HepG2 (cell line): ENCODE results near the gene TTC4. TPM values are rescaled to one million over a fixed set of nuclear protein-coding genes. Genes with fewer than 3 reads are reported as not detected.
A peak's percentile ranks its signal among the peaks of the same experiment; 100 is the strongest.

Source experiments
- AFF4 ChIP-seq: sonication (generic); formaldehyde crosslinking; IDR thresholded peaks from 2 replicates; pipeline ENCODE4 v1.4.0; 2020; ENCODE audit warnings: missing genetic modification reagents
- ASH2L ChIP-seq: fragments of 300-600, 200-600 bp; sonication (generic); IDR thresholded peaks from 2 replicates; pipeline ENCODE4 v1.7.0; 2017; ENCODE audit warnings: low read depth, mild to moderate bottlenecking, moderate library complexity, mixed read lengths, low read length; ENCODE audit not compliant: insufficient read length
- DRAP1 ChIP-seq: IDR thresholded peaks from 2 replicates; pipeline ENCODE4 v1.6.1; 2016; ENCODE audit warnings: missing genetic modification reagents, missing compliant biosample characterization
- GATA4 ChIP-seq: sonication (generic); IDR thresholded peaks from 2 replicates; pipeline ENCODE4 v1.6.1; 2016; ENCODE audit warnings: antibody characterized with exemption, low read depth, borderline replicate concordance
- MEIS1 ChIP-seq: sonication (generic); formaldehyde crosslinking; IDR thresholded peaks from 2 replicates; pipeline ENCODE4 v1.9.0; 2021; ENCODE audit warnings: mild to moderate bottlenecking, missing genetic modification reagents, moderate library complexity, borderline replicate concordance
- RBAK ChIP-seq: sonication (generic); formaldehyde crosslinking; IDR thresholded peaks from 2 replicates; pipeline ENCODE4 v1.5.1; 2020; ENCODE audit warnings: mild to moderate bottlenecking, missing genetic modification reagents
- RFX1 ChIP-seq: fragments of 450-650 bp; IDR thresholded peaks from 2 replicates; pipeline ENCODE4 v1.6.1; 2017
- SNAPC2 ChIP-seq: sonication (generic); formaldehyde crosslinking; IDR thresholded peaks from 2 replicates; pipeline ENCODE4 v1.8.1; 2022; ENCODE audit warnings: mild to moderate bottlenecking, missing genetic modification reagents
- SNRNP70 ChIP-seq: fragments of 200-400 bp; formaldehyde crosslinking; IDR thresholded peaks from 2 replicates; pipeline ENCODE4 v1.6.1; 2017; ENCODE audit warnings: mild to moderate bottlenecking, low read depth, low read length, moderate library complexity
- SRY ChIP-seq: sonication (generic); formaldehyde crosslinking; IDR thresholded peaks from 2 replicates; pipeline ENCODE4 v1.8.0; 2022; ENCODE audit warnings: mild to moderate bottlenecking, missing genetic modification reagents
- TGIF2 ChIP-seq: IDR thresholded peaks from 2 replicates; pipeline ENCODE4 v1.6.1; 2016; ENCODE audit warnings: control low read depth, missing compliant biosample characterization
- TOPORS ChIP-seq: sonication (generic); formaldehyde crosslinking; IDR thresholded peaks from 2 replicates; pipeline ENCODE4 v1.8.0; 2023; ENCODE audit warnings: mild to moderate bottlenecking, missing genetic modification reagents
- ZMYM2 ChIP-seq: sonication (generic); formaldehyde crosslinking; IDR thresholded peaks from 2 replicates; pipeline ENCODE4 v1.8.0; 2022; ENCODE audit warnings: mild to moderate bottlenecking, missing genetic modification reagents
- ZNF10 ChIP-seq: sonication (generic); formaldehyde crosslinking; IDR thresholded peaks from 2 replicates; pipeline ENCODE4 v1.4.0; 2020; ENCODE audit warnings: mild to moderate bottlenecking, low read depth, missing genetic modification reagents, borderline replicate concordance
- ZNF224 ChIP-seq: sonication (generic); formaldehyde crosslinking; IDR thresholded peaks from 2 replicates; pipeline ENCODE4 v1.5.0; 2020; ENCODE audit warnings: mild to moderate bottlenecking, missing genetic modification reagents
- ZNF230 ChIP-seq: sonication (generic); formaldehyde crosslinking; IDR thresholded peaks from 2 replicates; pipeline ENCODE4 v1.4.0; 2020; ENCODE audit warnings: mild to moderate bottlenecking, missing genetic modification reagents
- ZNF333 ChIP-seq: sonication (generic); formaldehyde crosslinking; IDR thresholded peaks from 2 replicates; pipeline ENCODE4 v1.4.0; 2020; ENCODE audit warnings: mild to moderate bottlenecking, missing genetic modification reagents, borderline replicate concordance
- ZNF451 ChIP-seq: sonication (generic); formaldehyde crosslinking; IDR thresholded peaks from 2 replicates; pipeline ENCODE4 v1.5.0; 2020; ENCODE audit warnings: mild to moderate bottlenecking, missing genetic modification reagents
- ZNF816 ChIP-seq: sonication (generic); formaldehyde crosslinking; IDR thresholded peaks from 2 replicates; pipeline ENCODE4 v1.8.0; 2022; ENCODE audit warnings: missing genetic modification reagents, mild to moderate bottlenecking, borderline replicate concordance
- polyA plus RNA-seq, 8 experiments: library from polyadenylated mRNA; depleted of rRNA in 3 of 8; stranded (reverse) in 7 of 8; unstranded in 1 of 8; fragments of >200 nt; fragmentation: Illumina TruSeq in 4 of 8; extraction: Trizol in 4 of 8; gene quantifications; 2 replicates each; pipeline versions ENCODE4 v1.2.1 to v1.2.3, GENCODE V29; 2011 to 2016; ENCODE audit warnings: low read depth in 4 of 8, missing spikeins in 1 of 8, mixed read lengths in 1 of 8; ENCODE audit not compliant: insufficient read depth in 1 of 8
- total RNA-seq, 5 experiments: library from RNA; depleted of rRNA; stranded (reverse); fragments of >200 nt; fragmentation: Illumina TruSeq; extraction: Trizol; gene quantifications; 2 replicates each; pipeline ENCODE4 v1.2.3, GENCODE V29; 2016; ENCODE audit warnings: low read depth in 1 of 5
- TF ChIP-seq, protein P1 (sequence below): sonication (generic); formaldehyde crosslinking; IDR thresholded peaks from 2 replicates; pipeline ENCODE4 v1.4.0; 2020; ENCODE audit warnings: missing genetic modification reagents
- TF ChIP-seq, protein P2 (sequence below): sonication (generic); formaldehyde crosslinking; IDR thresholded peaks from 2 replicates; pipeline ENCODE4 v1.4.0; 2020; ENCODE audit warnings: mild to moderate bottlenecking, missing genetic modification reagents

The TTC4 gene
- total and polyA plus RNA-seq, 2 of the 13 experiments (the other 11 are each of a cell fraction or from before 2014, with no cell fraction given) = 13.1 to 24.7 TPM

- TF ChIP-seq, protein P1, sequence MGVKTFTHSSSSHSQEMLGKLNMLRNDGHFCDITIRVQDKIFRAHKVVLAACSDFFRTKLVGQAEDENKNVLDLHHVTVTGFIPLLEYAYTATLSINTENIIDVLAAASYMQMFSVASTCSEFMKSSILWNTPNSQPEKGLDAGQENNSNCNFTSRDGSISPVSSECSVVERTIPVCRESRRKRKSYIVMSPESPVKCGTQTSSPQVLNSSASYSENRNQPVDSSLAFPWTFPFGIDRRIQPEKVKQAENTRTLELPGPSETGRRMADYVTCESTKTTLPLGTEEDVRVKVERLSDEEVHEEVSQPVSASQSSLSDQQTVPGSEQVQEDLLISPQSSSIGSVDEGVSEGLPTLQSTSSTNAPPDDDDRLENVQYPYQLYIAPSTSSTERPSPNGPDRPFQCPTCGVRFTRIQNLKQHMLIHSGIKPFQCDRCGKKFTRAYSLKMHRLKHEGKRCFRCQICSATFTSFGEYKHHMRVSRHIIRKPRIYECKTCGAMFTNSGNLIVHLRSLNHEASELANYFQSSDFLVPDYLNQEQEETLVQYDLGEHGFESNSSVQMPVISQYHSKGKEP (CRISPR knock-in tag) = peak; percentile 77
- TF ChIP-seq ZNF224 (CRISPR knock-in tag) (peak; percentile 76; the same call in 1 of the 2 replicates), TOPORS (CRISPR knock-in tag) (0 out of 2 replicates have a peak, but pooled peaks have one; percentile 23), RBAK (CRISPR knock-in tag) (no peak), AFF4 (CRISPR knock-in tag) (no peak), ZMYM2 (no peak), ZNF333 (CRISPR knock-in tag) (peak; percentile 28; the same call in 1 of the 2 replicates), ZNF10 (CRISPR knock-in tag) (no peak), GATA4 (peak; percentile 39; the same call in 1 of the 2 replicates), ZNF230 (peak; percentile 37; the same call in 1 of the 2 replicates), ZNF816 (CRISPR knock-in tag) (no peak; the same call in 1 of the 2 replicates), MEIS1 (no peak), SNRNP70 (no peak), SNAPC2 (0 out of 2 replicates have a peak, but pooled peaks have one; percentile 21), DRAP1 (CRISPR knock-in tag) (peak; percentile 71), RFX1 (peak; percentile 88), ZNF451 (CRISPR knock-in tag) (peak; percentile 56; the same call in 1 of the 2 replicates), ASH2L (peak; percentile 79), TGIF2 (CRISPR knock-in tag) (peak; percentile 32; the same call in 1 of the 2 replicates), SRY (CRISPR knock-in tag) (peak; percentile 85; the same call in 1 of the 2 replicates)
- TF ChIP-seq, protein P2, sequence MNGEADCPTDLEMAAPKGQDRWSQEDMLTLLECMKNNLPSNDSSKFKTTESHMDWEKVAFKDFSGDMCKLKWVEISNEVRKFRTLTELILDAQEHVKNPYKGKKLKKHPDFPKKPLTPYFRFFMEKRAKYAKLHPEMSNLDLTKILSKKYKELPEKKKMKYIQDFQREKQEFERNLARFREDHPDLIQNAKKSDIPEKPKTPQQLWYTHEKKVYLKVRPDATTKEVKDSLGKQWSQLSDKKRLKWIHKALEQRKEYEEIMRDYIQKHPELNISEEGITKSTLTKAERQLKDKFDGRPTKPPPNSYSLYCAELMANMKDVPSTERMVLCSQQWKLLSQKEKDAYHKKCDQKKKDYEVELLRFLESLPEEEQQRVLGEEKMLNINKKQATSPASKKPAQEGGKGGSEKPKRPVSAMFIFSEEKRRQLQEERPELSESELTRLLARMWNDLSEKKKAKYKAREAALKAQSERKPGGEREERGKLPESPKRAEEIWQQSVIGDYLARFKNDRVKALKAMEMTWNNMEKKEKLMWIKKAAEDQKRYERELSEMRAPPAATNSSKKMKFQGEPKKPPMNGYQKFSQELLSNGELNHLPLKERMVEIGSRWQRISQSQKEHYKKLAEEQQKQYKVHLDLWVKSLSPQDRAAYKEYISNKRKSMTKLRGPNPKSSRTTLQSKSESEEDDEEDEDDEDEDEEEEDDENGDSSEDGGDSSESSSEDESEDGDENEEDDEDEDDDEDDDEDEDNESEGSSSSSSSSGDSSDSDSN (CRISPR knock-in tag) = peak; percentile 61; the same call in 1 of the 2 replicates
These were observed 48.7 kb downstream of the TTC4 start, which contains the start of gene PARS2 (continued) for GRCh38 chr1:54764133-54764921.
